K562 (cell line): ENCODE measurements around the gene CEP68. TPM values are rescaled to one million over a fixed set of nuclear protein-coding genes. Genes with fewer than 3 reads are reported as not detected.

ENCODE experiments used
- CTCFL ChIP-seq: IDR thresholded peaks from 2 replicates; pipeline ENCODE4 v1.6.1; 2011; ENCODE audit warnings: borderline replicate concordance, low read depth, mild to moderate bottlenecking, moderate library complexity, low read length; ENCODE audit not compliant: insufficient read depth, poor library complexity, severe bottlenecking
- SAFB2 ChIP-seq: fragments of 200-400 bp; formaldehyde crosslinking; IDR thresholded peaks from 2 replicates; pipeline ENCODE4 v1.6.1; 2018; ENCODE audit warnings: borderline replicate concordance, low read length, low read depth, moderate library complexity; ENCODE audit not compliant: severe bottlenecking
- THRA ChIP-seq: fragments of 450-650 bp; IDR thresholded peaks from 2 replicates; pipeline ENCODE4 v1.6.1; 2017; ENCODE audit warnings: mild to moderate bottlenecking, moderate library complexity
- ZNF655 ChIP-seq: fragments of 250-450 bp; sonication (Bioruptor Pico); IDR thresholded peaks from 2 replicates; pipeline ENCODE4 v1.5.0; 2021
- polyA plus RNA-seq, 8 experiments: library from polyadenylated mRNA; depleted of rRNA in 4 of 8; stranded (reverse) in 5 of 8; unstranded in 3 of 8; fragments of >200 nt; fragmentation: Nextera tagmentation in 2 of 8; fragmentation: Illumina TruSeq in 1 of 8; extraction: Ambion mirVana in 2 of 8; extraction: Trizol in 1 of 8; gene quantifications; 2 replicates each; pipeline versions ENCODE4 v1.2.1 to v1.2.3, GENCODE V29; 2011 to 2014; ENCODE audit warnings: inconsistent platforms in 1 of 8, missing spikeins in 1 of 8
- total RNA-seq, 7 experiments: library from RNA; depleted of rRNA in 6 of 7; stranded (reverse); fragments of >200 nt in 6 of 7; fragmentation: Illumina TruSeq in 2 of 7; extraction: Trizol in 2 of 7; gene quantifications; 2 replicates each; pipeline versions ENCODE4 v1.2.1 to v1.2.3, GENCODE V29; 2011 to 2021; ENCODE audit warnings: low replicate concordance in 1 of 7
- TF ChIP-seq, protein P1 (sequence below): fragments of 250-450 bp; sonication (Bioruptor Pico); IDR thresholded peaks from 2 replicates; pipeline ENCODE4 v1.4.0; 2020; ENCODE audit warnings: borderline replicate concordance
- TF ChIP-seq, protein P2 (sequence below), 2 experiments: fragments of 450-650 bp in 1 of 2; sonication (generic) in 1 of 2; formaldehyde crosslinking in 1 of 2; IDR thresholded peaks; 2 replicates each; pipeline versions ENCODE4 v1.7.1 to v1.9.0; 2016 to 2022; ENCODE audit warnings: inconsistent platforms in 1 of 2, mild to moderate bottlenecking in 1 of 2, missing genetic modification reagents in 1 of 2
- TF ChIP-seq, protein P3 (sequence below): fragments of 450-650 bp; formaldehyde crosslinking; IDR thresholded peaks from 2 replicates; pipeline ENCODE4 v1.4.0; 2020; ENCODE audit warnings: mild to moderate bottlenecking

Gene CEP68
- total and polyA plus RNA-seq, 9 of the 15 experiments (the other 6 are each of a cell fraction or from before 2014, with no cell fraction given): 1.4 to 8.5 (median 5.2) TPM

DNA sequence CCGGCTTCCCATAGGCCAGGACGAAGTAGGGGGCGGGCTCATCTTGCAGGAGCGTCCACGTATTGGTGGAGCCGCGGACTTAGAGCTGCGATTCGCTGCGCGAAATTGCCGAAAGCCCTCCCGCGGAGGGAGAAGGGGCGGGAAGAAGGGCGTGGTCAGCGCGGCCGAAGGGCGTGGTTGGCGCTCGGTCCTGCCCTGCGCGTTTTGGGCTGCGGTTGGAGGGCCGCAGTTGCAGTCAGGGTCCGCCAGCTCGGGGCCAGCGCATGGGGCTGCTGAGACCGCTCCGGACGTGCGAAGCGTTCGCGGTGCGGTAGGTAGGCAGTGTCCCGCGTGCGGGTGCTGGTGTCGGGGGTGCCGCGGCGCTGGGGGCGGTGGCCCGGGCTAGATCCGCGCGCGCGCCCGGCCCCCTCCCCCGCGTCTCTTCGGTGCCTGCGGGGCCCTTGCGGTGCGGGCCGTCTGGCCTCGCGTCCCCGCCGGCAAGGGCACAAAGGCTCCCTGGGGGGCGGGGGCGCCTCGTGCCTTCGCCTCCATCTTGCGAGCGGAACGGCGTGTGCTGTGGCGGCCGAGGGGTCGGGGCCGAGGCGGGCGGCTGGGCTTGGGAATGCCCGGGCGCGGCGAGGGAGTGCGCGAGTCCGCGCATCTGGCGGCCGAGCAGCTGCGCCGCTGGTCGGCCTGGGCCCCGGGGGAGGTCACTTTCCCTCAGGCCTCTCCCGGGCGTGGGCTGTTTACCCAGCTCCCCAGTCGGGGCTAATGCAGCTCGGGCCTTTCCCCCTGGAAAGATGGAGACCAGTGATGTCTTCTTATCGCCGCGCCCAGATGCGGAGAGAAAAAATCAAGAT, at the start of gene CEP68 (continued):
- TF ChIP-seq, protein P1, sequence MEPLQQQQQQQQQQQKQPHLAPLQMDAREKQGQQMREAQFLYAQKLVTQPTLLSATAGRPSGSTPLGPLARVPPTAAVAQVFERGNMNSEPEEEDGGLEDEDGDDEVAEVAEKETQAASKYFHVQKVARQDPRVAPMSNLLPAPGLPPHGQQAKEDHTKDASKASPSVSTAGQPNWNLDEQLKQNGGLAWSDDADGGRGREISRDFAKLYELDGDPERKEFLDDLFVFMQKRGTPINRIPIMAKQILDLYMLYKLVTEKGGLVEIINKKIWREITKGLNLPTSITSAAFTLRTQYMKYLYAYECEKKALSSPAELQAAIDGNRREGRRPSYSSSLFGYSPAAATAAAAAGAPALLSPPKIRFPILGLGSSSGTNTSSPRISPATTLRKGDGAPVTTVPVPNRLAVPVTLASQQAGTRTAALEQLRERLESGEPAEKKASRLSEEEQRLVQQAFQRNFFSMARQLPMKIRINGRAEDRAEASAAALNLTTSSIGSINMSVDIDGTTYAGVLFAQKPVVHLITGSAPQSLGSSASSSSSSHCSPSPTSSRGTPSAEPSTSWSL: peak; percentile 65; the same call in 1 of the 2 replicates
- TF ChIP-seq THRA (no peak), SAFB2 (no peak), ZNF655 (CRISPR knock-in tag) (no peak), CTCFL (no peak)
- TF ChIP-seq, protein P2, sequence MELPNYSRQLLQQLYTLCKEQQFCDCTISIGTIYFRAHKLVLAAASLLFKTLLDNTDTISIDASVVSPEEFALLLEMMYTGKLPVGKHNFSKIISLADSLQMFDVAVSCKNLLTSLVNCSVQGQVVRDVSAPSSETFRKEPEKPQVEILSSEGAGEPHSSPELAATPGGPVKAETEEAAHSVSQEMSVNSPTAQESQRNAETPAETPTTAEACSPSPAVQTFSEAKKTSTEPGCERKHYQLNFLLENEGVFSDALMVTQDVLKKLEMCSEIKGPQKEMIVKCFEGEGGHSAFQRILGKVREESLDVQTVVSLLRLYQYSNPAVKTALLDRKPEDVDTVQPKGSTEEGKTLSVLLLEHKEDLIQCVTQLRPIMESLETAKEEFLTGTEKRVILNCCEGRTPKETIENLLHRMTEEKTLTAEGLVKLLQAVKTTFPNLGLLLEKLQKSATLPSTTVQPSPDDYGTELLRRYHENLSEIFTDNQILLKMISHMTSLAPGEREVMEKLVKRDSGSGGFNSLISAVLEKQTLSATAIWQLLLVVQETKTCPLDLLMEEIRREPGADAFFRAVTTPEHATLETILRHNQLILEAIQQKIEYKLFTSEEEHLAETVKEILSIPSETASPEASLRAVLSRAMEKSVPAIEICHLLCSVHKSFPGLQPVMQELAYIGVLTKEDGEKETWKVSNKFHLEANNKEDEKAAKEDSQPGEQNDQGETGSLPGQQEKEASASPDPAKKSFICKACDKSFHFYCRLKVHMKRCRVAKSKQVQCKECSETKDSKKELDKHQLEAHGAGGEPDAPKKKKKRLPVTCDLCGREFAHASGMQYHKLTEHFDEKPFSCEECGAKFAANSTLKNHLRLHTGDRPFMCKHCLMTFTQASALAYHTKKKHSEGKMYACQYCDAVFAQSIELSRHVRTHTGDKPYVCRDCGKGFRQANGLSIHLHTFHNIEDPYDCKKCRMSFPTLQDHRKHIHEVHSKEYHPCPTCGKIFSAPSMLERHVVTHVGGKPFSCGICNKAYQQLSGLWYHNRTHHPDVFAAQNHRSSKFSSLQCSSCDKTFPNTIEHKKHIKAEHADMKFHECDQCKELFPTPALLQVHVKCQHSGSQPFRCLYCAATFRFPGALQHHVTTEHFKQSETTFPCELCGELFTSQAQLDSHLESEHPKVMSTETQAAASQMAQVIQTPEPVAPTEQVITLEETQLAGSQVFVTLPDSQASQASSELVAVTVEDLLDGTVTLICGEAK (IDR thresholded peaks at IDR 0.05): no peak
- TF ChIP-seq, protein P2 (CRISPR knock-in tag; IDR thresholded peaks at IDR 0.05): no peak
- TF ChIP-seq, protein P3, sequence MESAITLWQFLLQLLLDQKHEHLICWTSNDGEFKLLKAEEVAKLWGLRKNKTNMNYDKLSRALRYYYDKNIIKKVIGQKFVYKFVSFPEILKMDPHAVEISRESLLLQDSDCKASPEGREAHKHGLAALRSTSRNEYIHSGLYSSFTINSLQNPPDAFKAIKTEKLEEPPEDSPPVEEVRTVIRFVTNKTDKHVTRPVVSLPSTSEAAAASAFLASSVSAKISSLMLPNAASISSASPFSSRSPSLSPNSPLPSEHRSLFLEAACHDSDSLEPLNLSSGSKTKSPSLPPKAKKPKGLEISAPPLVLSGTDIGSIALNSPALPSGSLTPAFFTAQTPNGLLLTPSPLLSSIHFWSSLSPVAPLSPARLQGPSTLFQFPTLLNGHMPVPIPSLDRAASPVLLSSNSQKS (CRISPR knock-in tag): no peak
